Activated CD8-positive, alpha-beta memory T cell treated with anti-CD3 and anti-CD28 coated beads for 1 hour (primary cell): ENCODE results near the gene TTBK2.

Source experiments
- DNase-seq, 2 donors: peaks; one replicate each; pipeline ENCODE4 v3.0.0-alpha.2; 2020; ENCODE audit warnings: low read depth in 1 of 2; ENCODE audit errors: extremely low read depth in 1 of 2

Gene TTBK2

GRCh38 chr15:42832576-42832975, 88.0 kb downstream of the TTBK2 start:
- DNase-seq: no peak

GRCh38 chr15:42826251-42826890, 94.2 kb downstream of the TTBK2 start:
- DNase-seq: no peak

GRCh38 chr15:42825599-42825998, 95.0 kb downstream of the TTBK2 start:
- no peak for DNase-seq

GRCh38 chr15:42820811-42821210, 99.8 kb downstream of the TTBK2 start:
- no peak for DNase-seq

DNA sequence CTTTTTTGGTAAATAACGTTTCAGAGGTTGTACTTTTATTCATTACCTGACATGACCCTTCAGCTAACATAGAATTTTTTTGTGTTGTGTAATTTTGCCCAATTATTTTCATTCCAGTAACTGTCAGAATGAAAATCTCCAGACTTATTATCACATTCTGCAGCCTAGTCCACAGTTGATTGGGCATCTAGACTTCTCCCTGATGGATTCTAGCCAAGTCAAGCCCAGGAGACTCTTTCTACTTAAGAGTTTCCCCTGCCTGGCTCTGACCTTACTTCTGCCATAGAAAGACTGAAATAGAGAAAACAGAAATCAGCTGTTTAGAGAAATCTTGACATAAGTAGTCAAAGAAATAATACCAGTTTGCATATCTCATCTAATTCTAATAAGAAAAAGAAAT, 100.8 kb downstream of the TTBK2 start:
- no peak for DNase-seq

DNA sequence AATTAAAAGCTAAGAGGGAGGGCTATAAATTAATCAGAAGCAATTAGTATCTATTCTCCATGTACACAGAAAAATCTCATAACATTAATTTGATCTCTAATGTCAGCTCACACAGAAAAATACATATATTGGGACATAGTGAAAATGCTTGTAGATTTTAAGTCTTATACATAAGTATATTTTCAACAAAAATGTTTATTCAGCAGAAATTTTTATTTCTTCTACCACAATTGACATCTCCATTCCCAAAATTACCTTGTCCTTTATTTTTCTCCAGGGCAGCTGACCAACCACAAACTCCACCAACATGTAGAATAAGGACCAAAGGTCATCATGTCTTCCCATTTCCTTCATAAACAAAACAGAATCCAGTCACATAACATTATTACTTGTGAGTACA, 109.1 kb downstream of the TTBK2 start:
- DNase-seq: no peak

- DNase-seq: no peak
Observed at GRCh38 chr15:42808913-42809312, 111.7 kb downstream of the TTBK2 start.

- no peak for DNase-seq
Observed at GRCh38 chr15:42805266-42805665, 115.3 kb downstream of the TTBK2 start.

DNA sequence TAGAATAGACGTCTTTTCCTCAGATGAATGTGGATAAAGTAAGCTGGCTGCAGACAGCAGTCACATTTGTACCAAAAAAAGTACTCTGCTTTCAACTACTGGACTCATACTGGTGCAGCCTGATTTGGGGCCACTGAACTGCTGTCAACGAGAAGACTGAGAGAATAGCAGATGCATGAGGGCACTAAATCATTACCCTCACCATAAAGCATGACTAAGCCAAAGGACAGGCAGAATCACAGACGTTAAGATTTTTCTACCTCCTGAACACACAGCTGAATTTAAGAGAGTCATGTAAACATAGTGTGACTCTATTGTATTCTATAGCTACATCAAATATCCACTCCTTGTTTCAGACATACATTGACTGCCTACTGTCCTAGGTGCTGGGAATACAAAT, 115.8 kb downstream of the TTBK2 start:
- no peak for DNase-seq

DNA sequence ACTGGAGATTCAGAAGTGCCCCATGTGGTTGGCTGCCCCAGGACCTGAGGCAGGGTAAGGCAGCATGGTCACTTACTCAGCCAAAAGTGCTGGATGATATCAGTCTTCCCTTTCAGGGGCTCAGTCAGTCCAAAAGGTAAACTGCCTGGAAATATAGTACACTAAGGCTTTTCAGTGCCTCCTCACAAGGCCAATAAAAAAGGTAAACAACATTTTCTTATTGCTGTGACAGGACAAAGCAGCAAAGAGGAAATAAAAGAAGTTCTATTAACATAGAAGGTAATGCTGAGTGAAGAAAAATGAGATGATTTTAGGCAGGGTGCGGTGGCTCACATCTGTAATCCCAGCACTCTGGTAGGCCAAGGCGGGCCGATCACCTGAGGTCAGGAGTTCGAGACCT, 117.1 kb downstream of the TTBK2 start:
- no peak for DNase-seq

- no peak for DNase-seq
Observed at GRCh38 chr15:42802168-42802567, 118.4 kb downstream of the TTBK2 start.

GRCh38 chr15:42800731-42801474, 119.7 kb downstream of the TTBK2 start:
- no peak for DNase-seq

GRCh38 chr15:42798802-42799201, 121.8 kb downstream of the TTBK2 start:
- no peak for DNase-seq

DNA sequence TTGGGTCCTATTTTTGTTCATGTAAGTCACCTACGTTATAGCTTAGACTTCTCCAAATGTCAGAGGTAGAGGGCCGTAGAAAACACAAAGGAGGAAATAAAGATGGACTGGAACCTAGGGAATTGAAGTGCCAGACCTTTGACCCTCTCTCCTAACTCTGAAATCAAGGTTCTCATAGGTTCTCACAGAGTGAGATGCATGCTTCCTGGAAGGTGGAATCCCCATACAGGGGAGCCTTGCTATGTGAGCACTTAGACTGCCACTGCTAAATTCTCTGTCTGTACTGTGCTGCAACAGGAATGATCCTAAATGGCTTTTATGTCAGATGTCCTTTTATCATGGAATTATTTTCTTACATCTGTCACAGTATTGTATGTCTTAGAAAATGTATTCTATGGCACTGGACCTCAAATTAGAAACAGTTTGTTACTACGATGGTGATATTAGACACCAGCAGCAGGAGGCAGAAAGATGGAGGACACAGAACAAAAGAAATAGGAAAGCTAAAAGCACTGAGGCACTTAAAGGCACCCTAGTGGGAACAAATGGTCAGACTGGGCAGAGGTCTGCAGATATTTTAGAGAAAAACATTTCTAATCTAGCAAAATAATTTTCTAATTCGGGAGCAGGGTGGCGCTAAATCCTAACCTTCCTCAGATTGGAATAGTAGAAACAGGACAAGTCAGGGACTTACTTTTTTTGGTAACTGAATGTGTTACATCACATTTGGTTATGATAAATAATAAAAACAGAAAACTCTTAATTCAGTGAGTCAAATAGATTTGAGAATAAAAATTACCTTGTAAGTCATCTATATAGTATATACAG, 123.4 kb downstream of the TTBK2 start:
- DNase-seq: no peak

DNA sequence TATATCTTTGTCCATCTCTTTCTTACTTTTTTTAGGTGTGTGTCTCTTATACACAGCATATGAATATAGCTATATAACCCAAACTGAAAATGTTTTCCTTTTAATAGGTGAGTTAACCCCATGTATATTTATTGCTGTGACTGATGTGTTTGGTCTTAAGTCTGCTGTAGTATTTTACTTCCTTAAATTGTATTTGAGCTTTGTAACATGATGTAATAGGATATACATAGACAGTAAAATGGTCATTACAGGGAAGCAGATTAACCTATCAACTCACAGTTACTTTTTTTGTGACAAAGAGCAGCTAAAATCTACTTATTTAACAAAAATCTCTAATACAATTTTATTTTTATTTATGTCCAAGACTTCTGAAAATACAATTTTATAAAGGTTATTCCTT, 131.9 kb downstream of the TTBK2 start:
- DNase-seq: no peak

DNA sequence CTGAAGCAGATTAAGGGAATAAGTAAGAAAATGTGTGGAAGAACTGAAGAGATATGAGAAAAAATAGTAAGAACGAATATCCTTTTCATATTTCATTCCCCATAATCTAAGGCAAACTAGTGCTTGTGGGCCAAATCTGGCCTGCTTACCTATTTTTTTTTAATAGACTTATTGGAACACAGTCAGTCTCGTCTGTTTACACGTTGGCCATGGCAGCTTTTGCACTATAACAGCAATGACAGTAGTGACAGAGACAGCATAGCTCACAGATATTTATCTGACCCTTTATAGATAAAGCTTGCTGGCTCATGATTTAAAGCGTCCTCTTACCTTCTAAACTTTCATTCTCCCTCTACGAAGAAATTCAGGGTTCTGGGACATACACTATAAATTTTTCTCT, 133.6 kb downstream of the TTBK2 start:
- no peak for DNase-seq

- DNase-seq: no peak
Observed at GRCh38 chr15:42785569-42785968, 135.0 kb downstream of the TTBK2 start.

- DNase-seq: no peak
Observed at GRCh38 chr15:42784705-42785104, 135.9 kb downstream of the TTBK2 start.

DNA sequence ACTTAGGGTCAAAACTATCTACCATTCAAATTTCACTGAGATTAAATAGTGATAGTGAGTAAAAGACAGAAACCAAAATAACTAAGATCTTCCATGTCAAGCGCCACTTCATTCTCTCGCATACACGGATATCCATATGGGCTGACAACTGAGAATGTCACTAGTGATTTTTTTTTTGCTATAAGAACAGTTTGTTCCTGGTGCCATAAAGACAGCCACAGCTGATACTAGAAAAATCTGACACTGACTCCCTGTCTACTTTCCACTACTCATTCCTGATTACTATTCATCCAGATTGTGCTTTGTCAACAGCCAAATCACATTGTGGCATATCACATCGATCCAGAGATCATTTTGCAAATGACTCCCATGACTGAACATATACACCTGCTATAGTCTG, 137.9 kb downstream of the TTBK2 start:
- no peak for DNase-seq

DNA sequence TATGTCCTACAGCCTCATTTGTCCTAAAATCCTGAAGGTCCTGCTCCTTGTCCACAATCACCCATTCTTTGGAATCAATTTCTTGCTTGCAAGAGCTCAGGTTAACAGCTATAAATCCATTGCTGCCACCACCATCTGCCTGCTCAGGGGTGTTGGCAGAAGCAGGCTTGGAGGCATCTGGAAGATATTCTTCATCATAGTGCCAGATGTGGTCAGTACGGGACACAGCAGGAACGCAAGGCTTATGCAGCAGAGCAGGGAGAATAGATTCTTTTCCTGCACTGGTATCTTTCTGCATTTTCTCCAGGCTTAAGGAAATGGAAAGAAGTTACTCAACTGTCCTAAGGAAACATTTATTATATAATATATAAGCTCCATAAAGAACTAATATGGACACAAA, 145.2 kb downstream of the TTBK2 start:
- no peak for DNase-seq

- DNase-seq: no peak
Observed at GRCh38 chr15:42772901-42773300, 147.7 kb downstream of the TTBK2 start.

DNA sequence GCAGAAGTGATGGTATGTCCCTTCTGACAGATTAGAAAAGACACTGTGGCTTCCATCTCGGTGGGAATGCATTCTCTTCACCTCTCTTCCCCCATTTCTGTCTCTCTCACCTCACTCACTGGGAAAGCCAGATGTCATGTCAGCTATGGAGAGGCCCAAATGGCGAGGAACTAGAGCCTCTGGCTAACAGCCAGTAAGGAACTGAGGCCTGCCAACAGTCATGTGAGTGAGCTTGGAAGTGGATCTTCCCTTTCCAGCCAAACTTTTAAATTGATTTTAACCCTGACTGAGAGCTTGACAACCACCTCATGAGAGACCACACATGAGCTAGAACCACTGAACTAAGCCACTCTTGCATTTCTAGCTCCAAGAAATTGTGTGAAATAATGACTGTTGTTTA, 148.4 kb downstream of the TTBK2 start:
- DNase-seq: no peak
